NCI-H510A treated with DMSO at 0.1 percent for 48 hours (cell line): Measurements from ENCODE around the gene KAZN.

Source experiments
- DNase-seq: peaks from one replicate; lab custom pipeline; 2025; lab: John Stamatoyannopoulos, UW

KAZN gene

DNA sequence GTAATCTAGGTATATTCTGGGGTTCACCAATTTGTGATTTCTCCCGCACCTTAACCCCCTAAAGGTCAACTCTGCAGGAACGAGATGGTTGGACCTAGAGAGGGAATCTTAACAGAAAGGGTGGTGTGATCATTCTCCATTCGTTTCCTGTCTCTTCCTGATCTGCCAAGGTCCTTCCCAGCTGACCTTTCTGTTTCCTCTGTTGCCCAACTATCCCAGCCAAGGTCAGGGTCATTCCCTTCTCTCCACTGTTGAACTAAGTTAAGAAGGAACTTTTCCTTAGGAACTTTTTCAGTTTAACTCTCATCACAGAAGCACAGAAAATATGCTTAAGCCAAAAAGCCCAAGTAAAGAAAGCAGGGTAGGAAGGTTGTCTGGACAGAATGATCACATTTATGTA lies 49.3 kb downstream of the KAZN start:
- no peak for DNase-seq

GRCh38 chr1:14648391-14648790 lies 49.9 kb downstream of the KAZN start:
- DNase-seq = no peak

DNA sequence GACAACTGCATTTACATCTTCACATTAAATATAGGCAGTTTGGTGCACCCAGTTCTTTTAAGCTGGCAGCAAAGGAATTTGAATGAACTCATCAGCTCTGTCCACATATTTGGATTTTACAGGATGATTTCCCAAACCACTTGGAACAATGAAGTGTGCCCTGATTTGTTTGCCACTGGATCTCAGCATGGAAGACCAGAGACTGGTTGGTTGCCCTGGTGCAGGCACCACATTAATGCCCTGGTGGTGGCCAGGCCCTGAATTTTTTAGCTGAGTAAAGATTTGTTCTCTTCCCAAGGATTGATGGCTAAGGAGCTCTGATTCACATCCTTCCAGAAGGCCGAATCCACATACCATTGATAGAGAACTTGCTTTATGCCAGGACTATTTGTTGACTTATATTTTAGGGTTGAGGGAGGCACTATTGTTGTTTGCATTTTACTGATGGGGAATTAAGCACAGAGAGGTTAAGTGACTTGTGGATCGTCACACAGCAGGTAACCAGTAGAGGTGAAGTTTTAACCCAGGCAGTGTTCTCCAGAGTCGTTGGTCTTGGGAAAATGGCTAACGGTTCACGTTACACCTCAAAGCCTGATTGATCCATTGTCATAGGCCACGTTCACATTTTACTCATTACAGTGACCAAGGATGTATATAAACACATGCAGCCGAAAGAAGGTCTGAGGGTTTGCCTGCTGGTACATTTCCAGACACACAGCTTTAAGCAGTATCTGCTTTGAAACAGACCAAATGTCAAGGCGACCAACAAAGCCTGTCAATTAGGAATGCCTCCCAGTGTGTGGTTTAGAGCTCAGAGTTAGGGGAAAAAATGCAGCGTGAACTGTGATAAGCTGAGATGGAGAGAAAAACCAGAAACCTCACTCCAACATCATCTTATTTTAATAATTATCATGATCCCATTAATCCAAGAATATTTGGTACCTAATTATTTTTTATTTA lies 50.7 kb downstream of the KAZN start:
- DNase-seq = no peak

GRCh38 chr1:14649976-14650375 lies 51.5 kb downstream of the KAZN start:
- DNase-seq = no peak

GRCh38 chr1:14650951-14651350 lies 52.5 kb downstream of the KAZN start:
- no peak for DNase-seq

DNA sequence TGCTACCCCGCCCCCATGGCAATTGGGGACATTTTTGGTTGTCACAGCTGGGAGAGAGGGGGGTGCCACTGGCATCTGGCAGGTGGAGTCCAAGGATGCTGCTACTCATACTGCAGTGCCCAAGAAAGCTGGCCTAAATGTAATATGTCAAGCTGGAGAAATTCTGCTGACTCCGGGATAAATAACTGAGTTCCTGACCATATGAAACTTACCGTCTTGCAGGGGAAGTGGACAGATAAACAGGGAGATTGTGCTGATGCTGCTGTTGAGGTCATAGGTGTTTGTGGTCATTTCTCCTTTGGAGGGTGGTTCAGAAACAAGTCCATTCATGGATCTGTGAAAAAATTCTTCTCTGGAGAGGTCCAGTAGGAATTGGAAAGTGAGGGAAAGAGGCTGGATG lies 54.4 kb downstream of the KAZN start:
- DNase-seq = no peak

- DNase-seq = no peak
Measured at GRCh38 chr1:14653461-14653960, 55.0 kb downstream of the KAZN start.

GRCh38 chr1:14654554-14654953 lies 56.1 kb downstream of the KAZN start:
- DNase-seq = peak; percentile 30

DNA sequence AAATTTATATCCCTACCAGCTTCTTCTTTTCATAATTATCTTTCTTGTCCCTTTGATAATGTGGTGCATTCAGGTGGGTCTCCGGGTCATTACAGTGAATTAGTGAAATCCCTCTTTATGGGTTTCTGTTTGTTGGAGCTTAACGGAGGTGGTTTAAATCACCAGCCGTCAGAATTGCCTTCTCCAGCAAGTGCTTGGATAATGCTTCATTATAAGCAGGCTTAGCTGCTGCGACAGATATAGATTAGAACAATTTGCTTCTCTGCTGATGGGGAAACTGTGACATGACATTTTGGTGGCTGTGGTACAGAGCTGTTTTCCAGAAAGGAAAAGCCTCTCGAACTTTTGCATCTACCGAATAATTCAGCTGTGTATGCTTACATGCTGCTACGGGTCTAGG lies 56.9 kb downstream of the KAZN start:
- no peak for DNase-seq

DNA sequence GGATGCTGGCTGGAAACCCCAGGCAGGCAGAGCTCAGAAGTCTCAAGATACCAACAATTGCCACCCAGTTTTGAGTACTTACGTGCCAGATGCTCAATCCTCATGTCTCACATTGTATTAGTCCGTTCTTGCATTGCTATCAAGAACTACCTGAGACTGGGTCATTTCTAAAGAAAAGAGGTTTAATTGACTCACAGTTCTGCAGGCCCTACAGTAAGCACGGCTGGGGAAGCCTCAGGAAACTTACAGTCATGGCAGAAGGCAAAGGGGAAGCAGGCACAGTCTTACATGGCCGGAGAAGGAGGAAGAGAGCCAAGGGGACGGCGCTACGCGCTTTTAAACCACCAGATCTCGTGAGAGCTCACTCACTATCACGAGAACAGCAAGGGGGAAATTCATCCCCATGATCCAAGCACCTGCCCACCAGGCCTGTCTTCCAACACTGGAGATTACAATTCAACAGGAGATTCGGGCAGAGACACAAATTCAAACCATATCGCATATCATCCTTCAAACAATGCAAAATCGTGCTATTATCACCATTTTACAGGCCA lies 58.0 kb downstream of the KAZN start:
- DNase-seq = no peak

DNA sequence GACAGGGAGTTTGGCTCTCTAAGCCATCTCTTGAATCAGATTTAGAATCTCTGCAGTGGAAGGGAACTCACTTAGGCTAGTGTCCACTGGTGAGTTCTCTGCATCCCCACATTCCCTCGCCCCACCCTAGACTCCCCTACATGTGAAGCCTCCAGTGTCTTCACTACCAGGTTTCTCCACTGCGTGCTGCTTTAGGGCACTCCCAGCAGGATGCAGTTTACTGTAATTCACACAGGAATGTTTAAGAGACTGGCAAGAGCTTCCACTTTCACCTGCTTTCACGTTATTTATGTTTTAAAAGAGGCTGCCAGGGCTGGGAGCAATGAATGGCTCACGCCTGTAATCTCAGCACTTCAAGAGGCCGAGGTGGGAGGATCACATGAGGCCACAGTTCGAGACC lies 60.2 kb downstream of the KAZN start:
- DNase-seq = no peak

DNA sequence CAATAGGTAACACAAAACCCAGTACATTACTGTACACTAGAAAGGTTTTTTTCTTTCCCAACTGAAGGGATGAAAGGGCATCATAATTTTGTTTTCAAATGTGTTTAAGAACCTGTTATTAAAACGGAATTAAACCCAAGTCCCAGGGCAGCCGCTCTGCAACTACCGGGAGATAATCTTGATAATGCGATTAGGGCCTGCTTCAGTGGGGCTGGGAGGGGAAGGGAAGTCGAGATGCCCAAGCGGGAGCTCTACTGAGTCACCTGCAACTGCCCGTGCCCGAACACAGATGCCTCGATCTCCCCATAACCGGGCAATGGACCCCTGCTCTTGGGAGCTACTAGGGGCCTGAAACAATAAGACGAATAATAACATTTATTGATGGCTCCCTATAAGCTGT lies 61.4 kb downstream of the KAZN start:
- no peak for DNase-seq

GRCh38 chr1:14660801-14661200 lies 62.3 kb downstream of the KAZN start:
- no peak for DNase-seq

- DNase-seq = no peak
Measured at GRCh38 chr1:14661222-14661621, 62.7 kb downstream of the KAZN start.

GRCh38 chr1:14662116-14662515 lies 63.6 kb downstream of the KAZN start:
- DNase-seq = no peak

DNA sequence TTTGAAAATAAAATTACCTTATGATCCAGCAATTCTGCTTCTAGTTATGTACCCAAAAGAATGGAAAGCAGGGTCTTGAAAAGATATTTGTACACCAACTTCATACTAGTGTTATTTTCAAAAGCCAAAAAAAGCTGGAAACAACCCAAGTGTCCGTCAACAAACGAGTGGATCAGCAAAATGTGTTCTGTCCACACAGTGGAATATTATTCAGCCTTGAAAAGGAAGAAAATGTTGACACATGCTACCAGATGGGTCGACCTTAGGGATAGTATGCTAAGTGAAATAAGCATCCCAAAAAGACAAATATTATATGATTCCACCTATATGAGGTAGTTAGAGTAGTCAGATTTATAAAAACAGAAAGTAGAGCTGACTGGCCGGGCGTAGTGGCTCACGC lies 65.3 kb downstream of the KAZN start:
- no peak for DNase-seq

DNA sequence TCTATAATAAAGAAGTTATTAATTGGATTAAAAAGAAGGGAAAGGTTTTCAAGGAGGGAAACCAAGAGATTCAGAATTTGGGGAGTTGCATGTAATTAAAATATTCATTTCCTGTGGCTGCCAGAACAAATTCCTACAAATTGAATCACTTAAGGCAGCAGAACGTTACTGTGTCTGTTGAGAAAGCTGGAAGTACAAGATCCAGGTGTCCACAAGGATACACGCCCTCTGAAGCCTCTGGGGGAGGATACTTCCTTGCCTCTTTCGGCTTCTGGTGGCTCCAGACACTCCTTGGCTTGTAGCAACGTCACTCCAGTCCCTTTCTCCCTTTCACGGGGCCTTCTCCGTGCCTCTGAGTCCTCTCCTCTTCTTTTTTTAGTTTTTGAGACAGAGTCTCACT lies 67.9 kb downstream of the KAZN start:
- no peak for DNase-seq

DNA sequence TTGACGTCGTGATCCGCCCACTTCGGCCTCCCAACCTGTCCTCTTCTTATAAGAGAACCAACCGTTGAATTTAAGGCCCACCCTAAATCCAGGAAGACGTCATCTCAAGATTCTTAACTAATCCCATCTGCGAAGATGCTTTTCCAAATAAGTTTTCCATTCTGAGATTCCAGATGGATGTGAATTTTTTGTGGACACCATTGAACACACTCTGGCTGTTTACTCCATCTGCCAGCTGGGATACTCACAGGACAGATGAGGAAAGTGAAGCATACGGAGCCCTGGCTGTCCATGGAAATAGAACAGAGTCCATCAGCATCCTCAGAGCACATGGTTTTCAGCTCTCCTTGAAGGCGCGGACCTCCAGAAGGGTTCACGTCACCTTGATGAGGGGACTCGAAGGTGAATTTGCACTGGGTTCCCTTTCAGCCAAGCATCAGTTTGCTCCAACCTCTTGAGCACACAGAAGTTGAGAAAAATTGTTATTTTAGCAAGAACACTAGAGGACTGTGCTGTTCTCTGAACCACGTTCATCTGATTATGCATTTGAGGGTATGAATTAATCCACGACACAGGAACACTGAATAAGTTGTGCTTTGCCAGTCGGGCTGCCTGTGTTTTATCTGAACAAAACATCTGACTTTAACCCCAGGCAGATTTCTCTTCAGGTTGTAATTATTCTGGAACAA lies 68.6 kb downstream of the KAZN start:
- no peak for DNase-seq

- no peak for DNase-seq
Measured at GRCh38 chr1:14667651-14667984, 69.1 kb downstream of the KAZN start.

- peak; percentile 27 for DNase-seq
Measured at GRCh38 chr1:14668538-14668937, 70.1 kb downstream of the KAZN start.

GRCh38 chr1:14672005-14672404 lies 73.5 kb downstream of the KAZN start:
- DNase-seq = peak; percentile 37

GRCh38 chr1:14674030-14674429 lies 75.5 kb downstream of the KAZN start:
- DNase-seq = no peak

DNA sequence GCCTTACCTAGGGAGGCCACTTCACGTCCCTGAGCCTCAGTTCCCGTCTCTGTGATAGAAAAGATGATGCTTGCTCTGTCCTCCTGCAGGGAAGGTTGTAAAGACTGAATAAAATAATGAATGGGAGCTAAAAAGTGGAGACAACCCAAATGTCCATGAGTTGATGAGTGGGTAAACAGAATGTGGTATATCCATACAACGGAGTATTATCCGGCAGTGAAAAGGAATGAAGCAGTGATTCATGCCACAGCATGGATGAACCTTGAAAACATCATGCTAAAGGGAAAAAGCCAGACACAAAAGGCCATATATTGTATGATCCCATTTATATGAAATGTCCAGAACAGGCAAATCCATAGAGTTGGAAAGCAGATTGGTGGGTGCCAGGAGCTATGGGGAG lies 77.9 kb downstream of the KAZN start:
- no peak for DNase-seq
